Calu3 (cell line): Measurements from ENCODE around the gene NECTIN1. TPM values are rescaled to one million over a fixed set of nuclear protein-coding genes. Genes with fewer than 3 reads are reported as not detected.

Experiments used
- BruUV-seq: library from RNA; stranded (reverse); fragments of 400-500 nt; replicated peaks from 2 replicates; lab custom pipeline; 2021; lab: Mats Ljungman, UMichigan
- CTCF ChIA-PET: fragments of 300-600 bp; sonication (Branson Sonifier 250); formaldehyde crosslinking; loops from one replicate; lab custom pipeline; 2022; ENCODE audit warnings: antibody characterized with exemption; lab: Charles Lee
- DNase-seq: peaks from one replicate; pipeline ENCODE4 v3.0.0; 2022
- H3K27ac Mint-ChIP-seq: one replicate; pipeline ENCODE4 v1.8.0; 2022; ENCODE audit warnings: mixed read lengths; ENCODE audit not compliant: unreplicated experiment
- H3K27me3 Mint-ChIP-seq: one replicate; pipeline ENCODE4 v1.8.0; 2022; ENCODE audit warnings: mixed read lengths; ENCODE audit not compliant: unreplicated experiment
- H3K36me3 Mint-ChIP-seq: one replicate; pipeline ENCODE4 v1.8.0; 2022; ENCODE audit warnings: mild to moderate bottlenecking, moderate library complexity, mixed read lengths; ENCODE audit not compliant: insufficient read depth, unreplicated experiment
- H3K4me1 Mint-ChIP-seq: one replicate; pipeline ENCODE4 v1.8.0; 2022; ENCODE audit warnings: mild to moderate bottlenecking, low read depth, mixed read lengths; ENCODE audit not compliant: unreplicated experiment
- H3K4me3 Mint-ChIP-seq: one replicate; pipeline ENCODE4 v1.8.0; 2022; ENCODE audit warnings: mild to moderate bottlenecking, low read depth, moderate library complexity, mixed read lengths; ENCODE audit not compliant: unreplicated experiment
- H3K9me3 Mint-ChIP-seq: one replicate; pipeline ENCODE4 v1.8.0; 2022; ENCODE audit warnings: low read depth, mixed read lengths; ENCODE audit not compliant: unreplicated experiment
- CTCF ChIP-seq: fragments of 200-600 bp; IDR thresholded peaks from one replicate; pipeline ENCODE4 v1.8.0; 2022; ENCODE audit warnings: antibody characterized with exemption; ENCODE audit not compliant: unreplicated experiment
- intact Hi-C: fragments of 100-400 bp; cut with micrococcal nuclease; formaldehyde crosslinking; loops from one replicate; pipeline ENCODE4 v1.10.0; 2022; ENCODE audit not compliant: unreplicated experiment
- total RNA-seq: library from RNA; stranded (reverse); gene quantifications from 2 replicates; pipeline ENCODE4 v1.2.3, GENCODE V29; 2022

Gene NECTIN1
- total RNA-seq, 1 experiment from 2014 or later: 22.1 TPM

- no peaks in the 10 kb centered on the region for H3K27me3 Mint-ChIP-seq
- peaks cover 16% of the 10 kb centered on the region for H3K36me3 Mint-ChIP-seq
- CTCF ChIA-PET: no interaction called here
- intact Hi-C loops: no loop called here
- BruUV-seq: no TSS peak
- peak; percentile 33 for DNase-seq
- H3K4me3 Mint-ChIP-seq: no peak overlapping the region
- H3K9me3 Mint-ChIP-seq: no peaks in the 10 kb centered on the region
- peak overlapping the region; percentile 30 for H3K27ac Mint-ChIP-seq
- H3K4me1 Mint-ChIP-seq: peaks cover 62% of the 10 kb centered on the region
- TF ChIP-seq CTCF: no peak
Measured at GRCh38 chr11:119594639-119595249, 134.3 kb downstream of the NECTIN1 start.

- Mint-ChIP-seq H3K4me3 (no peak overlapping the region), H3K27me3 (no peaks in the 10 kb centered on the region), H3K9me3 (no peaks in the 10 kb centered on the region), H3K4me1 (peaks cover 61% of the 10 kb centered on the region), H3K27ac (no peak overlapping the region), H3K36me3 (peaks cover 16% of the 10 kb centered on the region)
- intact Hi-C loops: no loop called here
- no TSS peak for BruUV-seq
- TF ChIP-seq CTCF: no peak
- no peak for DNase-seq
- CTCF ChIA-PET: no interaction called here
Measured at GRCh38 chr11:119593346-119593745, 135.7 kb downstream of the NECTIN1 start.

GRCh38 chr11:119592642-119593041, 136.4 kb downstream of the NECTIN1 start:
- Mint-ChIP-seq H3K4me3 (no peak overlapping the region), H3K27ac (no peak overlapping the region), H3K4me1 (peaks cover 54% of the 10 kb centered on the region), H3K9me3 (no peaks in the 10 kb centered on the region), H3K27me3 (no peaks in the 10 kb centered on the region), H3K36me3 (peaks cover 12% of the 10 kb centered on the region)
- no TSS peak for BruUV-seq
- intact Hi-C loops: no loop called here
- CTCF ChIA-PET: no interaction called here
- TF ChIP-seq CTCF: no peak
- DNase-seq: no peak

- BruUV-seq: no TSS peak
- Mint-ChIP-seq H3K27me3 (no peaks in the 10 kb centered on the region), H3K4me3 (no peak overlapping the region), H3K9me3 (no peaks in the 10 kb centered on the region), H3K36me3 (peaks cover 11% of the 10 kb centered on the region), H3K4me1 (peaks cover 46% of the 10 kb centered on the region), H3K27ac (no peak overlapping the region)
- no peak for DNase-seq
- no peak for TF ChIP-seq CTCF
- intact Hi-C loops: no loop called here
- CTCF ChIA-PET: no interaction called here
Measured at GRCh38 chr11:119591836-119592310, 137.1 kb downstream of the NECTIN1 start.
